CD4-positive, alpha-beta T cell treated with Interleukin-2 at 100 ng/mL for 4 hours (primary cell): ENCODE data around the gene NANOS2.

ENCODE experiments used
- DNase-seq: peaks from one replicate; pipeline ENCODE4 v3.0.0-alpha.2; 2020; ENCODE audit warnings: low spot score

The NANOS2 gene

DNA sequence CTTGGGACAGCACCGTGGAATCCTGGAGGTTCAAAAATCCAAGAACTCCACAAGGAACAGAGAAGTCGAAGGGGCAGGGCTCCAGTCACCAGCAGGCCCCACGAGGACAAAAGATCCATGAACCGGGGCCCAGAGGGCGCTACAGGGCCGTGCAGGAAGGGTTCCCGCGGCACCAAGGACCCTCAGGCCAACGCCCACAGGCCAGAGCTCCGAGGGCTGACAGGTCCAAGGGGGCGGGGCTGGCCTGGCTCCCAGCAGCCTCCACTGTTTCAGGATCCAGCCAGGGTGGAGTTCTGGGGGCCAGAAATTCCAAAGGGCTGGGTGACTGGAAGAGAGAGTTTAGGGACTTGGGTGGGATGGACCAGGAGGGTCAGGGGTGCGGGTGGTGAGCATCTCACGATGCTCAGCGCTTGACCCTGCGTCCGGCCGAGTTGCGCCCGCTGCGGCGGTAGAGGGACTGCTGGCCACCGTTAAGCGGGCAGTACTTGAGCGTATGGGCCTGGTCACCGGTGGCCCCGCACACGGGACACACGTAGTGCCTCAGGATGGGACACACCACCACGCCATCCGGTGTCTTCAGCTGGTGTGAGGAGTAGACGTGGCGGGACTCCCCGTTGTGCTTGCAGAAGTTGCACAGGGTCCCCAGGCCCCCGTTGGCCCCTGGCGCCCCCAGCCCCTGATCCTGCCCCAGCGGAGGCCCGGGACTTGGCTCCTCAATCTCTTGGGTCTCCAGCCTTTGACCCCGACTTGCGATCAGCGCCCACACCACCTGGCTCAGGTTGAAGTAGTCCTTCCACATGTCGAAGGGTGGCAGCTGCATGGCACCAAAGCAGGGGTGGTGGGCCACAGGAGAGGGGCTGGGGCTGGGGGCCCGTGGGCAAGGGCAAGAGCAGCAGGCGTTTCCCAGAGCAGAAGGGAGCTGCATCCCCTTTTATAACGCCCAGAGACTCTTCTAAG lies at the start of gene NANOS2:
TSS of gene NANOS2 (minus strand) at position 905 of the 957 bp plus-strand sequence. CDS start at position 820, 85 bp downstream.
- DNase-seq = no peak

GRCh38 chr19:45962021-45962420 lies 47.4 kb upstream of the NANOS2 start:
- DNase-seq = no peak

- DNase-seq = no peak
Observed at GRCh38 chr19:45960595-45961235, 46.1 kb upstream of the NANOS2 start.

DNA sequence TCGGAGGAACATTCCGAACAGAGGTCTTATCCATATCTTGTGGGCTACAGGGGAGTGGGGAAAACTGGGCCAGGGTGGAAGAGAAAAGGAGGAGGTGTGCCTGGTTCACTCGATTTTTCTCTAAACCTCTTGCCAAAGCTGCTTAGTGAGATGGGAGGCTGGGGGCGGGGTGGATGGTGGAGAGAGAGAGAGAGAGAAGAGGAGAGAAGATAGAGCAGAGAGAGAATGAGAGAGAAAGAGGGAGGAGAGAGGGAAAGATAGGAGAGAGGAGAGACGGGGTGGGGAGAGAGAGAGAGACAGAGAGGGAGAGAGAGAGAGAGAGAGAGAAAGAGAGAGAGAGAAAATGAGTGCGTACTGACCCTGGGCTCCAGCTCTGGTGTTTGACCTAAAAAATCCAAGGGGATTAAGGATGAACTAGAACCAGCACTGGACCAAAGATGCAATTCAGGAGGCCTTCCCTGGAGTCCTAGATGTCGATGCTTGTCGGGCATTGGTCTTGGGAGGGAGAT lies 45.0 kb upstream of the NANOS2 start:
- DNase-seq = no peak

DNA sequence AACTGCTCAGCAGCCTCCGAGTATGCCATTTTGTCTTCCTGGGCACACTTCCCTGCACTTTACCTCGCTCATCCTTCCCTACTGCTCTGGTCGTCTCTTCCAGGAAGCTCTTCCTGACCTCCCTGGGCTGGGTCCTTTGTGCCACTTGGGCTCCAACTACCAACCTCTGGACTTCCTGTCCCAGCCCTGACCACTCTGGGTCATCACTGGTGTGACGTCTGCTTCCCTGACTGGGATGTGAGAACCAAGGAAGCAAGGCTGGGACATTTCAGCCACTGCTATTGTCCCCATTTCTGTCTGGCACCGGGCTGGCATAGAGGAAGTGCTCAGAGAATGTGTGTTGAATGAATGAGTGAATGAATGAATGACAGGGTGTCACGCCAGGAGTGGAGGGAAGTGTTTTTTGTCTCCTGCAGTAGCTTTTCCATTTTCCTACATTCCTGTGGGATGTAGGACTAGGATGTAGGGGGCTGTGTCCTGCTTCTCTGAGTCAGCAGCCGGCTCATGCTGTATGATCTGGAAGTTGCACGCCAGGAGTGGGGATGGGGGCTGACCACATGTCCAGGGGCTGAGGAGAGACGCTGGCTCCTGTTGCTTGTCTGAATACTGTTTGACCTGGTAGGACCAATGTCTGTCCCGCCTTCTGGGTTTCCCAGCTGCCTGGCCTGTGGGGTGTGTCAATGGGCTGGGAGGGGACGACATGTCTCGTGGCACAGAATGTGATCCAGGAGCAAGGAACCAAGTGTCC lies 44.4 kb upstream of the NANOS2 start:
- DNase-seq = no peak

GRCh38 chr19:45958320-45958719 lies 43.7 kb upstream of the NANOS2 start:
- no peak for DNase-seq

GRCh38 chr19:45955905-45956608 lies 41.5 kb upstream of the NANOS2 start:
- no peak for DNase-seq

GRCh38 chr19:45954156-45954555 lies 39.6 kb upstream of the NANOS2 start:
- no peak for DNase-seq

DNA sequence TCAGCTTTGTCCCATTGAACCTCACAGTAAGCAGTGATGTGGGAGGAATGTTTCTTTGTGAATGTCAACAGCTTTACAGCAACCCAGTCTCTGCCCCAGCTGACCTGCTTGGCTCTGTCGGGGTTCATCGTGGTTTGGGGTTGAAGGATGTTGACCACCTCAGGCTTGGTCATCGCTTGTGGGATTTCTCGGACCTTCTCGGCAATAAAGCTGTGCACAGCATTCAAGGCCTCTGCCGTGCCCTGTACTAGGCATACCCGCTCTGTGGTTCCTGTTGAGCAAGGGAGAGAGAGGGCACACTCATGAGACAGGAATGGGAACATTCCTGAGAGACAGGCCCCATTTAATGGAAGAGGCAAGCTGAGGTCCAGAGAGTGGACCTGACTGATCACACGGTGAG lies 39.1 kb upstream of the NANOS2 start:
- DNase-seq = no peak

- DNase-seq = peak; percentile 38
Observed at GRCh38 chr19:45952686-45953505, 38.3 kb upstream of the NANOS2 start.

- no peak for DNase-seq
Observed at GRCh38 chr19:45952341-45952685, 37.7 kb upstream of the NANOS2 start.

GRCh38 chr19:45947926-45948325 lies 33.3 kb upstream of the NANOS2 start:
- DNase-seq = no peak

DNA sequence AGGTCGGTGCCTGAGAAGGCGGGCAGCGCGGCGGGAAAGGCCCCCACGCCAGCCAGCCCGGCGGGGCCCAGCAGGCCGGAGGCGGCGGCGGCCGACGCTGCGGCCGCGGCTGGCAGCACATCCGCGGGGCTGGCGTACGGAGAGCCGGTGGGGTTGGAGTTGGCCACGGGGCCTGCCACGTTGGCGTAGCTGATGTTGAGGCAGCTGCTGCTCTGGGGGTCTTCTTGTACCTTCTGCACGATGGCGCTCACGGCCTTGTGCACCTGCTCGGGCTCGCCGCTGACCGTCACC lies 25.9 kb upstream of the NANOS2 start:
- DNase-seq = no peak

DNA sequence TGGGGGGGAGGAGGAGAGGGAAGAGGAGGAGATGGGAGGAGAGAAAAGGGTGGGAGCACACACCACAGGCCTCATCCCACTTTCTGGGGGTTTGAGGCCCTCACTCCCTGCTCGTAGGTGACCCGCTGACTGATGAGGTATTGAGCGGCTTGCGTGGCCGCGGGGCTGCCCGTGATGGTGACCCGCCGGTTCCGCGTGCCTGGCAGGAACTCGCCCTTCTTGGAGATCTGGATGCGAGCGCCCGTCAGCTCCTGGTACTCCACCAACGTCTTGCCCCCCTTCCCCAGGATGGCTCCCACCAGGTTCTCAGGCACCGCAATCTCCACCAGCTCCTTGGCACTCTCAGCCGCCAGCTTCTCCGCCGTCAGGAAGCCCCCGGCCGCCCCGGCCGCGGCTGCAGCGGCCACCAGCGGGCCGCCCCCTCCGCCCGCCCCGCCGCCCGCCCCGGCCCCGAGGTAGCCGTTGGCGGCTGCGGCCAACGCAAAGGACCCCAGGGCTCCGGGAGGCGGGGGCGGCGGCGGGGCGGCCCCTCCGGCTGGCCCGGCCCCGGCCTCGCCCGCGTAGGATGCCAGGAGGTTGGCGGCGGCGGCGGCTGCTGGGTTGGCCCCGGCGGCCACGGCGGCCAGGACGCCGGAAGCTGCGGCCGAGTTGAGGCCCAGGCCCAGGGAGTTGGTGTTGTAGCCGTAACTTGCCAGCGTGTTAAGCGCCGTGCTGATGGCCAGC lies 25.4 kb upstream of the NANOS2 start:
- DNase-seq = no peak

DNA sequence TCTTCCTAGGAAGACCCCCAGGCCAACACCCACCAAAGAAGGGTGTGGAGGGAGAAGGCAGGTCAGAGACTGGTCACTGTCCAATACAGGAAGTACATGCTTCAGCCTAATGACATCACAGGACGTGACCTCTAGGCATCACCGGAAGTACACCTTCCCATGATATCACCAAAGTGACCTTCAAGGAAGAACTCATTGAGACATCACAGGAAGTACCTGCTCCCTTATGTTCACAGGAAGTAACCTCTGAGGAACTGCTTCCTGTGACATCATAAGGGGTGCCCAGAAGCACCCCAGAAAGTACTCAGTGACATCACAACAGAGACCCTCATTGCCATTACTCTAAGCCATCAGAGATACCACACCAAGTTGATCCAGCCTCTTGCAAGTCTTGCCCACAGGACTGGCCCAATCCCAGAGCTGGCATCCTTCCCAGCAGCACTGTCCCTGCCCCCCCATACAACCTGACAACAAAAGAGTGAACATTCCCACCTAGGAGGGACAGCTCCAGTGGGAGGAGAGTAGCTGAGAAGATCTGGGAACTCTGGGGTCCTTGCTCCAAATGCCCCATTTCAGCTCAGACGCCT lies 24.2 kb upstream of the NANOS2 start:
- DNase-seq = no peak

- no peak for DNase-seq
Observed at GRCh38 chr19:45935267-45935666, 20.7 kb upstream of the NANOS2 start.

DNA sequence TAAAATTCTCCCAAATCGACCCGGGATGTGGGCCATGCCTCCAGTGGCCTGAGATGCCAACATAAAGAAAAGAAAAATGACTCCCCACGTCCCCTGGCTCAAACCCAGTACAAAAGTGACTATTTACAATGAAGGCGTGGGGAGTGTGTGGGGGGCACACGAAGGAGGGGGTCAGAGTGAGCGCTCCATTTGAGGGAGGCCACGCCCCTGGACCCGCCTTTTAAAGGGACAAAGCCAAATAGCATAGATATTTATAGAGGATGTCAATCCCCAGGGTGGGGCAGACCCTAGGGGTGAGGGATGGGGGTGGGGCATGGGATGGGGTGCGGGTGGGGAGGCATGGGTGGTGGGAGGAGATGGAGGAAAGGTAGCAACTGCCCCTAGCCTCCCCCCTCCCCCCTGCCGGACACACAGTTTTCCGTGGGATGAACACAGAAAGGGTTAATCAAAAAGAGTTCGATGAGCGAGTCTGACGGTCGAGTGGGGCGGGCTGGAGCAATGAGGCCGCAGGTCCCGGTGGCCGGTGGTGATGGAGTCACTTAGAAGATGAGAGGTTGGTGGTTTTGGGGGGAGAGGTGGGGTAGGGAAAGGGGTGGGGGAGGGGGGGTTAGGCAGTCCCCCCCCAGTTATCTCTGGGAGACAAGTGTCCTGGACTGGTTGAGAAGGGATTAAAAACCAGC lies 20.1 kb upstream of the NANOS2 start:
- DNase-seq = no peak

GRCh38 chr19:45933759-45934158 lies 19.2 kb upstream of the NANOS2 start:
- DNase-seq = no peak

DNA sequence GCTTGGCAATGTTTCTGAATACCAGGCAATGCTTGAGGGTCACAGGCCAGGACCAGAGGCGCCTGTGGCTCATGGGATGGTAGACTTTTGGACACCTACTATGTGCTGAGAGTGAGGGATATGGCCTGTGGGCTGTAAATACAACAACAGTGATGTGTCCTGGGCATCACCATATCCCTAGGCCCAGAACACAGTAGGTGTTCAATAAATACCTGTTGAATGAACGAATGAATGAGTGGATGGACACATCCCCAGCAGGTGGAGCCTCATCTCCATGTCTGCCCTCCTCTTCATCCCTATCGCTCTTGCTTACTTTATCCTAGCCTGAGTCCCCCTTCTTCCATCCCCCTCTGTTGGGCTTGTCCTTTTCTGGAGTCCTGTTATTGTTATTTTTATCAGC lies 16.5 kb upstream of the NANOS2 start:
- DNase-seq = no peak

DNA sequence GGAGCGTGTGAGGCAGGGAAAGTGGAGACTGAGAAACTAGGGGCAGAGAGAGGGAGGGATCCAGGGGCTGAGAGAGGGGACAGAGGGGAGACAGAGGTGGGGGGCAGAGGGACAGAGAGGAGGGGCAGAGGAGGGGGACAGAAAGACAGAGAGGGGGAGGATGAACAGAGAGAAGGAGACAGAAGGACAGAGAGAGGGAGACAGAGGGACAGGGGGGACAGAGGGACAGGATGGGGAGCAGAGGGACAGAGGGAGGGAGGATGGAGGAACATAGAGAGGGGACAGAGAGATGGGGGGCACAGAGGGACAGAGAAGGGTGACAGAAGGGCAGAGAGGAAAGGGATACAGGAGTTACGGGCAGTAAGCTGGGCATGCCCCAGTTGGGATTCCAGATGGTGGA lies 14.7 kb upstream of the NANOS2 start:
- DNase-seq = no peak
